GM13977 (cell line): ENCODE results near the gene TTC23L.

Source experiments
- DNase-seq: peaks from one replicate; pipeline ENCODE4 v3.0.0; 2012; ENCODE audit warnings: low spot score
- in situ Hi-C: fragments of 300-500 bp; cut with MboI; formaldehyde crosslinking; loops from one replicate; pipeline ENCODE4 v1.12.0; 2022; ENCODE audit warnings: low sequenced_read_pairs, low pct_unique_long_range_greater_than_20kb, mixed read lengths, inconsistent platforms; ENCODE audit not compliant: unreplicated experiment
- TF ChIP-seq, protein P1 (sequence below): IDR thresholded peaks from 2 replicates; pipeline ENCODE4 v1.5.1; 2012; ENCODE audit warnings: mild to moderate bottlenecking, control low read depth; ENCODE audit not compliant: insufficient read depth; ENCODE audit errors: extremely low read depth, missing control alignments

The TTC23L gene

DNA sequence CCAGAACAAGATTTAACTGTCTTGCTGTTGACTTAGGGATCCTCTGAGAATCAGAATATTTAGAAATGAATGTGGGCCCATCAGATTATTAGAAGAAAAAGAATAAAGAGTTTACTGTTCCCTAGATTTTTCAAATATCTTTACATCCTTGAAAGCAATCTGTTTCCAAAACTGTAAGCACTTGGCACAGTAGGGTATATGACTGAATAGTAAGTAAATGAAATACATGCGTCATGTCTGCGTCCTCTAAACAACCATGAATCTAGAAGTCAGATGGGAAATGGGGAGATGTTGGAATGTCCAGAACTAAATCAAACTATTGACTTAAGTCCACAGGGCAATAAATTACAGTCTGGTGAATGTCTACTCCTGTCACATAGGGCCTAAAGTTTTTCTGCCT lies 26.1 kb downstream of the TTC23L start:
- no peak for DNase-seq
- TF ChIP-seq, protein P1, sequence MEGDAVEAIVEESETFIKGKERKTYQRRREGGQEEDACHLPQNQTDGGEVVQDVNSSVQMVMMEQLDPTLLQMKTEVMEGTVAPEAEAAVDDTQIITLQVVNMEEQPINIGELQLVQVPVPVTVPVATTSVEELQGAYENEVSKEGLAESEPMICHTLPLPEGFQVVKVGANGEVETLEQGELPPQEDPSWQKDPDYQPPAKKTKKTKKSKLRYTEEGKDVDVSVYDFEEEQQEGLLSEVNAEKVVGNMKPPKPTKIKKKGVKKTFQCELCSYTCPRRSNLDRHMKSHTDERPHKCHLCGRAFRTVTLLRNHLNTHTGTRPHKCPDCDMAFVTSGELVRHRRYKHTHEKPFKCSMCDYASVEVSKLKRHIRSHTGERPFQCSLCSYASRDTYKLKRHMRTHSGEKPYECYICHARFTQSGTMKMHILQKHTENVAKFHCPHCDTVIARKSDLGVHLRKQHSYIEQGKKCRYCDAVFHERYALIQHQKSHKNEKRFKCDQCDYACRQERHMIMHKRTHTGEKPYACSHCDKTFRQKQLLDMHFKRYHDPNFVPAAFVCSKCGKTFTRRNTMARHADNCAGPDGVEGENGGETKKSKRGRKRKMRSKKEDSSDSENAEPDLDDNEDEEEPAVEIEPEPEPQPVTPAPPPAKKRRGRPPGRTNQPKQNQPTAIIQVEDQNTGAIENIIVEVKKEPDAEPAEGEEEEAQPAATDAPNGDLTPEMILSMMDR = no peak
- in situ Hi-C loops = no loop called here

DNA sequence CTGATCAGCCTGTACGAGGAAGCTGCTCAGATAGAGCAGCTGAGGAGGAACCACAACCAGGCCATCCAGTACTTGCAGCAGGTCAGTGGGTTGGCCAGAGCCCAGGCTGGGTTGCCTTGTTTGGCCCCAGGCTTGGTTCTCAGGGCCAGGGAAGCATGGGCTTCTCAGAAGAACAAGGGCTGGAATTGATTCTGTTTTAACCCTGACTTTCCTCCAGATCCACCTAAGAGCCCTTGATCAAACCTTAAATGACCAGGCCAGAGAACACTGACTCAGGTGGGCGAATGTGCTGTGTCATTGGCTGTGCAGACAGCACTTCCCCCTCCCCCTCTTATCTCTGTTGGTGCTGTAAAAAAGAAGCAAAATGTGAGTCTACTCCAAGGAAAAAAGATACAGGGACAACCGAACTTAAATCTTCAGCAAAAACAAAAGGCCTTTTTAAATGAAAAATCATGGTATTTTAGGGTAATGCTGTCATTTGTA lies 28.1 kb downstream of the TTC23L start:
- no peak for DNase-seq
- TF ChIP-seq, protein P1 = no peak
- in situ Hi-C loops = no loop called here

- no peak for DNase-seq
- in situ Hi-C loops = no loop called here
- TF ChIP-seq, protein P1 = no peak
These were observed 28.7 kb downstream of the TTC23L start for GRCh38 chr5:34867660-34868059.

GRCh38 chr5:34868791-34869190 lies 29.8 kb downstream of the TTC23L start:
- in situ Hi-C loops = no loop called here
- no peak for DNase-seq
- TF ChIP-seq, protein P1 = no peak

DNA sequence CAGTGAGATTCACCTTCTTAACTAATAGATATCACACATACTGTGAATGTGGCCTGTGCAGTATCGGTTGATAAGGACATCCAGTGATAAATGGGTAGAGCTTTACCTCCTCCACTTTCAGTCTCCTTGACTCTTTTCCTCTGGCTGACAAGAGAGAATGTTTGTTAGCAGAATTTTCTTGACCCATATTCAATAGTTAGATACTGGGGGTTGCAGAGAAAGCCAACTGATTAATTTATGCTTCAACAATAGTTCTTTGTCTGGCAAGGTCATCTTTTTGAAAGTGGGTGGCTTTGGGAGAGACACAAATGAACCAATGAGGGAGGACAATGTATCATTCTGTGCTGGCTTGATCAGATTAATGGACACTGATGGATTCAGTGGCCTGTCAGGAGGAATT lies 30.3 kb downstream of the TTC23L start:
- in situ Hi-C loops = no loop called here

GRCh38 chr5:34870382-34870781 lies 31.4 kb downstream of the TTC23L start:
- DNase-seq = no peak
- TF ChIP-seq, protein P1 = no peak
- in situ Hi-C loops = no loop called here

More for the DNA sequence above, 30.3 kb downstream of the TTC23L start:
- no peak for DNase-seq
- TF ChIP-seq, protein P1 = no peak

GRCh38 chr5:34876275-34876674 lies 37.3 kb downstream of the TTC23L start:
- in situ Hi-C loops = no loop called here
- no peak for DNase-seq
- TF ChIP-seq, protein P1 = no peak
